Measurements from ENCODE around the gene ADCK2.
"Not testable (repeated sequence)": the region's sequence is repeated elsewhere in the genome, so short reads cannot be mapped to it uniquely, and the experiment has no call there.

Gene ADCK2

GRCh38 chr7:140674356-140674800 lies 1.6 kb downstream of the ADCK2 start:
- no peak for DNase-seq (ENCODE audit: low read depth)

GRCh38 chr7:140674899-140675701 lies 2.4 kb downstream of the ADCK2 start:
- DNase-seq (ENCODE audit: low read depth) = peak; percentile 71

GRCh38 chr7:140675726-140676125 lies 3.0 kb downstream of the ADCK2 start:
- DNase-seq (ENCODE audit: low read depth) = no peak

GRCh38 chr7:140676306-140676705 lies 3.6 kb downstream of the ADCK2 start:
- no peak for DNase-seq (ENCODE audit: low read depth)

- DNase-seq (ENCODE audit: low read depth) = not testable (repeated sequence)
Measured at GRCh38 chr7:140676956-140677355, 4.2 kb downstream of the ADCK2 start.

- no peak for DNase-seq (ENCODE audit: low read depth)
Measured at GRCh38 chr7:140677496-140677895, 4.8 kb downstream of the ADCK2 start.

- no peak for DNase-seq (ENCODE audit: low read depth)
Measured at GRCh38 chr7:140678081-140678815, 5.5 kb downstream of the ADCK2 start.

- no peak for DNase-seq (ENCODE audit: low read depth)
Measured at GRCh38 chr7:140678816-140679130, 6.0 kb downstream of the ADCK2 start.

- DNase-seq (ENCODE audit: low read depth) = no peak
Measured at GRCh38 chr7:140679186-140679585, 6.4 kb downstream of the ADCK2 start.

GRCh38 chr7:140680886-140681285 lies 8.1 kb downstream of the ADCK2 start:
- no peak for DNase-seq (ENCODE audit: low read depth)

- DNase-seq (ENCODE audit: low read depth) = no peak
Measured at GRCh38 chr7:140681766-140682165, 9.0 kb downstream of the ADCK2 start.

GRCh38 chr7:140683657-140684056 lies 10.9 kb downstream of the ADCK2 start:
- no peak for DNase-seq (ENCODE audit: low read depth)

GRCh38 chr7:140684066-140684950 lies 11.6 kb downstream of the ADCK2 start:
- no peak for DNase-seq (ENCODE audit: low read depth)

GRCh38 chr7:140685407-140686087 lies 12.8 kb downstream of the ADCK2 start:
- DNase-seq (ENCODE audit: low read depth) = no peak

- no peak for DNase-seq (ENCODE audit: low read depth)
Measured at GRCh38 chr7:140686921-140687320, 14.2 kb downstream of the ADCK2 start.

- no peak for DNase-seq (ENCODE audit: low read depth)
Measured at GRCh38 chr7:140688341-140688740, 15.6 kb downstream of the ADCK2 start.

GRCh38 chr7:140689199-140690152 lies 16.7 kb downstream of the ADCK2 start:
- no peak for DNase-seq (ENCODE audit: low read depth)

GRCh38 chr7:140691376-140692045 lies 18.8 kb downstream of the ADCK2 start:
- DNase-seq (ENCODE audit: low read depth) = no peak

- not testable (repeated sequence) for DNase-seq (ENCODE audit: low read depth)
Measured at GRCh38 chr7:140693849-140694248, 21.1 kb downstream of the ADCK2 start.

- DNase-seq (ENCODE audit: low read depth) = no peak
Measured at GRCh38 chr7:140694592-140694991, 21.8 kb downstream of the ADCK2 start.

Measured in stromal cell of bone marrow (primary cell).